Measurements from ENCODE around the gene PIGA.
"Not testable (repeated sequence)": the region's sequence is repeated elsewhere in the genome, so short reads cannot be mapped to it uniquely, and the experiment has no call there.

PIGA gene

GRCh38 chrX:15322072-15322471, 13.3 kb downstream of the PIGA start:
- in situ Hi-C loops (cut with MboI; ENCODE audit: low sequenced_read_pairs), result no loop called here

GRCh38 chrX:15321447-15321846, 13.9 kb downstream of the PIGA start:
- in situ Hi-C loops (cut with MboI; ENCODE audit: low sequenced_read_pairs), result no loop called here

DNA sequence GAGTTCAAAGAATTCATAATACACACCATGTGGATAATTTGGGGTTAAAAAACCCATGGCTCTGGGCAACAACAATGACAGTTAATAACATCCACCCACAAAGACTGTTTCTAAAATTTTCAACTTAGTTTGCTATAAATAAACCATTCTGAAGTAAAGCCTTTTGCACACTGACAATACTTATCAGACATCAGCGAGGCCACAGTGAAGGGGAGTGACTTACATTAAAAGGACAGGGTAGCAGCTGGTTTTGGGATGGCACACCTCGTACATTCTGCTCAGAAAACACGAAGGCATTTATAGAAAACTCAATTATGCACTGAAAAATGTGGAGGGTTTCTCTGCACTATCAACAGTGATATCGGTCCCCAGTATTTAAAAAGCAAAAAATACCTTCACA, 15.0 kb downstream of the PIGA start:
- in situ Hi-C loops (cut with MboI; ENCODE audit: low sequenced_read_pairs), result no loop called here

DNA sequence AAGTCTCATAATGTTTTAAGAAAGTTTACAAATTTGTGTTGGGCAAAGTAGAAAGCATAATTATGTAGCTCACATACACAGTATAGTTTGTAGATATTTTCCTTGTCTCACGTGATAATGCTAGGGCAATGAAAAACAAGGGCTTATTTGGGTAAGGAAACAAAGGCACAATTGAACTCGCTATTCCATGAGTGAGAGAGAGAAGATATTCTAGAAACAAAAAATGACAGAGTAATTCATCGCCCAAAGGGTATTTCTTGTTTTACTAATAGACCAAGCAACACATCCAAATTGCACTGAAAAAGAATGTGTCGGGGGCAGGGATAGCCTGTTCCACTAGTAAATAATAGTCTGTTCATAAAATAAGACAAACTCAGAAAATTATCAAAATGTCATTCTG, 16.2 kb downstream of the PIGA start:
- in situ Hi-C loops (cut with MboI; ENCODE audit: low sequenced_read_pairs), result no loop called here

DNA sequence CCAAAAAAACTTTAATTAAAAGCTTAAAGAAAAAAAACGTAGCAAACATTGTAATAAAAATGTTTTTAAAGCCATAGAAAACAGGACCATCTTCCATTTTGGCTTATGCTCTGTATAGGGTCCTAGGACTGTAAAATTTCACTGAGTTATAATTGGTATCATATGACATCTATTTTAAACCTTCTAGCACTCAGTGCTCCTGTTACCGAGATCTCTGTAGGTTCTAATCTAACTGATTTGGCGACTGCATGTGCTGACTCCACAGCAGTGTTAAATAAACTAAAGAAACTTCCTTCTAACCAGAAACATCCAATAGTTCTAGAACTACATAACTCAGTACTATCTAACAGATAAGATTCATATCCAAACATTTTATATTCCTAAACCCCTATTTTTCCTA, 19.8 kb downstream of the PIGA start, which contains the start of gene ASB11:
TSS of gene ASB11 (minus strand) at position 132 of the 400 bp plus-strand sequence. CDS start at position 97, 35 bp downstream.
- in situ Hi-C loops (cut with MboI; ENCODE audit: low sequenced_read_pairs), result no loop called here

- in situ Hi-C loops (cut with MboI; ENCODE audit: low sequenced_read_pairs), result no loop called here
Measured at GRCh38 chrX:15314472-15314871, 20.9 kb downstream of the PIGA start.

- in situ Hi-C loops (cut with MboI; ENCODE audit: low sequenced_read_pairs), result no loop called here
Measured at GRCh38 chrX:15311119-15311518, 24.2 kb downstream of the PIGA start.

- in situ Hi-C loops (cut with MboI; ENCODE audit: low sequenced_read_pairs), result no loop called here
Measured at GRCh38 chrX:15310117-15310516, 25.2 kb downstream of the PIGA start.

DNA sequence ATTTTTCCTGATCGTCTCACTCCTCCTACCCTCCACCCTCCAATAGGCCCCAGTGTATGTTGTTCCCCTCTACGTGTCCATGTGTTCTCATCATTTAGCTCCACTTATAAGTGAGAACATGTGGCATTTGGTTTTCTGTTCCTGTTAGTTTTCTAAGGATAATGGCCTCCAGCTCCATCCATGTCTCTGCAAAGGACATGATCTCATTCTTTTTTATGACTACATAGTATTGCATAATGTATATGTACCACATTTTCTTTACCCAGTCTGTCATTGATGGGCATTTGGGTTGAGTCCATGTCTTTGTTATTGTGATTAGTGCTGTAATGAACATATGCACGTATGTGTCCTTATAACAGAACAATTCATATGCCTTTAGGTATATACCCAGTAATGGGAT, 29.4 kb downstream of the PIGA start:
- in situ Hi-C loops (cut with MboI; ENCODE audit: low sequenced_read_pairs), result not testable (repeated sequence)

- in situ Hi-C loops (cut with MboI; ENCODE audit: low sequenced_read_pairs), result no loop called here
Measured at GRCh38 chrX:15301924-15302323, 33.4 kb downstream of the PIGA start.

DNA sequence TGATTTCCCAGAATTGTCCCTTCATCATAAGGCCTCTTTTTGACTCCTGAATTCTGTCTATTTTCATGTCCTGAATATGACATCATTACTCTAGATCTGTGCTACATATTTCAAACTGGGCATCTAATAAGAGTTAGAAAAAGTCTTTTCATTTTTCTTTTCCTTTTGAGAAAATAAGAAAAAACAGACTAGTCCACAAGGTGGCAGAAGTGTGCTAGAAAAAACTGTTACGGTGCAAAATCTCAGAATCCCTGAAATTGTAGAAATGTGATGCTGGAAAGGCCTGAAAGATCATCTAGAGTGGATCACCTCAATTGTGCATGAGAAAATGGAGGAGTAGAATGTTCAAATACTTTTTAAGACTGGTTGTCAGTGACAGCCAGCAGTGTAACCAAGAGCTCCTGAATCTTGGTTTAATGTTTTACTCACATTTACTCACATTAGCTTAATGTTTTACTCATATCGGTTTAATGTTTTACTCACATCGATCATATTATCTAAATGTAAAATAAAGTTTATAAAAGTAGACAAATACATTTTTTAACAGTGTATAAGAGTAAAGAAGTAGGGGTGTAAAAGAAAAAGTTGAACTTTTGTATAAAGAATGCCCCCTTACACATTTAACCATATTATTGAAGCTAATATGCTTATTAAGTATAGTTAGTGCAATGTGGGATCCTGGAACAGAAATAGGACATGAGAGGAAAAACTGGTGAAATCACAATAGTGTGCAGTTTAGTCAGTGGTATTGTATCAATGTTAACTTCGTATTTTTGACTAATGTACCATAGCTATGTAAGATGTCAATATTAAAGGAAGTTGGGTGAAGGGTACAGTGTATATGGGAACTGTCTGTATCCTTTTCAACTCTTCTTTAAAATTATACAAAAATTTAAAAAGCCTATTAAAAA, 35.1 kb downstream of the PIGA start:
- in situ Hi-C loops (cut with MboI; ENCODE audit: low sequenced_read_pairs), result no loop called here

- in situ Hi-C loops (cut with MboI; ENCODE audit: low sequenced_read_pairs), result no loop called here
Measured at GRCh38 chrX:15298780-15299179, 36.5 kb downstream of the PIGA start.

- in situ Hi-C loops (cut with MboI; ENCODE audit: low sequenced_read_pairs), result no loop called here
Measured at GRCh38 chrX:15298201-15298600, 37.1 kb downstream of the PIGA start.

GRCh38 chrX:15293451-15293850, 41.9 kb downstream of the PIGA start:
- in situ Hi-C loops (cut with MboI; ENCODE audit: low sequenced_read_pairs), result no loop called here

DNA sequence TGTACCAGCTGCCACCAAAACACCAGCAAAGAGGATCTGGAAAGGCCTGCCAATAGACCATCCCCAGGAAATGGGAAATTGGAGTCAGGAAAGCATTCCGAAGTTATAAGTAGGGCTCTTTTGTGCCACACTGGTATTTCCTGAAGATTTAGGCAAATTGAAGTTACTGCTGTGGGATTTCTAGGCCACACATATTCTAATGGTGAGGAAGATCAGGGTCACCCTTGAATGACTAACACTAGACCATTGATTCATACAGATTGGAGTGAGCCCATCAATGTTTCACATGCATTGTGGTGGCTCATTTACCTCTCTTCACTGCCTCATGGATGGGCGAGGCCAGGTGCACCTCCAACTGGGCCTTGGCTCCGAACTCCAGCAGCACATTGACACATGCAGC, 42.5 kb downstream of the PIGA start:
- in situ Hi-C loops (cut with MboI; ENCODE audit: low sequenced_read_pairs), result no loop called here

GRCh38 chrX:15277604-15278003, 57.7 kb downstream of the PIGA start:
- in situ Hi-C loops (cut with MboI; ENCODE audit: low sequenced_read_pairs), result no loop called here

- in situ Hi-C loops (cut with MboI; ENCODE audit: low sequenced_read_pairs), result no loop called here
Measured at GRCh38 chrX:15274946-15275345, 60.4 kb downstream of the PIGA start.

DNA sequence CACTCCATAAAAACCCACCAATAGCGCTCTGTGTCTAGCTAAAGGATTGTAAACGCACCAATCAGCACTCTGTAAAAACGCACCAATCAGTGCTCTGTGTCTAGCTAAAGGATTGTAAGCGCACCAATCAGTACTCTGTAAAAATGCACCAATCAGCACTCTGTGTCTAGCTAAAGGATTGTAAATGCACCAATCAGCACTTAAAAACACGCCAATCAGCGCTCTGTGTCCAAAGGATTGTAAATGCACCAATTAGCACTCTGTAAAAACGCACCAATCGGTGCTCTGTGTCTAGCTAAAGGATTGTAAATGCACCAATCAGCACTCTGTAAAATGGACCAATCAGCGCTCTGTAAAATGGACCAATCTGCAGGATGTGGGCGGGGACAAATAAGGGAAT, 62.0 kb downstream of the PIGA start:
- in situ Hi-C loops (cut with MboI; ENCODE audit: low sequenced_read_pairs), result not testable (repeated sequence)

DNA sequence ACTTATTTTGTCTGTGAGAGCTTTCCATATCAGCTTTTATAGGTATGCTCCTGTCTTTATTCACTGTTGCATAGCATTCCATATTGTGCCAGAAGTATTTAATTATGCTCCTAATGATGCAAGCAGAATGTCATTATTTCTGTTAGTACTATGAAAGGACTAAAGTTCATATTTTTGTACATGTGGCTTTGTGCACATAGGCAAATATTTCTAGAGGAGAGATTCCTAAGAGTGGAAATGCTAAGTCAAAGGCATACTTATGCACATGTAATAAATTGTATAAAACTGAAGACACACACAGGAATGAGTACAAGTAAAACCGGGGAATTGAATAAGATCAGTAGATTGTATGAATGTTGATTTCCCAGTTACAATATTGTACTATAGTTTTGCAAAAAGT, 63.6 kb downstream of the PIGA start:
- in situ Hi-C loops (cut with MboI; ENCODE audit: low sequenced_read_pairs), result no loop called here

DNA sequence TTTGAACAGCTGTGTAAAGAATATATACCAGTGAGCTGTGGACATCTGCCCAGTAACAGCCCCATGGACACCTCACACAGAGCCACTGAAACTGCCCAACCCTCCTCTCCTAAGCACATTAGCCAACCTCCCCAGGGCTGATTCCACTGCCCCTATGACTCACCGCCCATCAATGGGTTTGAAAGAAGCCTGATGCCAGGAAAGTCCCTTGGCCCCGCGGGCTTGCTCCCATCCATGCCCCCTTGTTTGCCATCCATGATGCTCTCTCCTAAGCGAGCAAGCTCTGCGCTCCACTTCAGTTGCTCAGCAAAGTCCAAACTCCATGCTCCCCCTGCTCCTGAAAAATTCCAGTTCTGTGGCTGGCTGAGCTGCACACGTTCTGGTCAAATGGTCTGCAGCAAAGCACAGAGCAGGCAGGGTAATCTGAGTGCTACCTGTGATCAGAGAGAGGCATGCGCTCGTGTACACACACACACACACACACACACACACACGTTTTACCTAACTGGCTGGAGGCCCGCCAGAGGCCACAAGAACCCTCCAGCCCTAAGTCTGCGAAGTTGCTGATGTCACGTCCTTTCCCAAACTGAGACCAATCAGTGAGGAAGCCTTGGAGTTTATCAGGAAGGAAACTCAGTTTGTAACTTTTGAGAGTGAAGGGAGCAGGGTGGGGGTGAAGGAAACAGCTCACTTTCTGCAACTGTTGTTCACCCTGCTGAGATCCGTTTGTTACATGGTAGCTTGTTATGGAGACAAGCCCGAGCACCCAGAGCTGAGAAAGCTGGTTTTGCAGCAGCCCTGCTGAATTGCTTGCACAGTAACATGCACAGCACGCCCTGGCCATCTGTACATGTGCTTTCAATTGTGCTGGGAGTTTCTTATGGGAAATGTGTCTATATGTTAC, 65.5 kb downstream of the PIGA start, which contains the start of gene ASB9:
TSS of gene ASB9 (minus strand) at position 466 of the 904 bp plus-strand sequence. CDS start at position 257, 209 bp downstream.
- in situ Hi-C loops (cut with MboI; ENCODE audit: low sequenced_read_pairs), result no loop called here
